Common myeloid progenitor, CD34-positive (primary cell): Measurements from ENCODE around the gene TMEM240.

Source experiments
- CTCF ChIA-PET: fragments of 350-600 bp; sonication (Branson Sonifier 250); formaldehyde crosslinking; loops from one replicate; lab custom pipeline; 2021; ENCODE audit warnings: antibody characterized with exemption; lab: Charles Lee
- POLR2A ChIA-PET: fragments of 350-600 bp; sonication (Branson Sonifier 250); formaldehyde crosslinking; loops from one replicate; lab custom pipeline; 2021; ENCODE audit warnings: antibody characterized with exemption; lab: Charles Lee
- DNase-seq, 3 donors: peaks; one replicate each; pipeline versions ENCODE4 v3.0.0 to v3.0.0-alpha.2; 2013
- H3K27ac ChIP-seq, 2 experiments: 1 replicate in 1 of 2; 2 replicates in 1 of 2; pipeline ENCODE4 v1.7.0; 2013; ENCODE audit warnings: inconsistent platforms in 2 of 2, low read length in 2 of 2, mild to moderate bottlenecking in 2 of 2, low read depth in 1 of 2, moderate library complexity in 1 of 2; ENCODE audit not compliant: severe bottlenecking in 2 of 2, insufficient read depth in 1 of 2, poor library complexity in 1 of 2
- H3K27me3 ChIP-seq, 5 experiments: replicated peaks in 2 of 5; 1 replicate in 3 of 5; 2 replicates in 2 of 5; pipeline versions ENCODE4 v1.6.1 to v1.7.0; 2013; ENCODE audit warnings: low read length in 4 of 5, mild to moderate bottlenecking in 2 of 5, moderate library complexity in 2 of 5, inconsistent platforms in 1 of 5; ENCODE audit not compliant: insufficient read depth in 5 of 5, control insufficient read depth in 4 of 5
- H3K36me3 ChIP-seq, 4 experiments: 1 replicate in 2 of 4; 2 replicates in 2 of 4; pipeline versions ENCODE4 v1.6.1 to v1.7.0; 2013; ENCODE audit warnings: low read length in 3 of 4, control low read depth in 1 of 4, mild to moderate bottlenecking in 1 of 4; ENCODE audit not compliant: control insufficient read depth in 4 of 4, insufficient read depth in 4 of 4
- H3K4me1 ChIP-seq, 4 experiments: 1 replicate in 3 of 4; 2 replicates in 1 of 4; pipeline versions ENCODE4 v1.6.1 to v1.7.1; 2013; ENCODE audit warnings: low read length in 3 of 4, mild to moderate bottlenecking in 3 of 4, control low read depth in 1 of 4, inconsistent platforms in 1 of 4, moderate library complexity in 1 of 4; ENCODE audit not compliant: control insufficient read depth in 4 of 4, insufficient read depth in 4 of 4; ENCODE audit errors: control extremely low read depth in 1 of 4
- H3K4me3 ChIP-seq, 7 experiments: 1 replicate in 4 of 7; 2 replicates in 3 of 7; pipeline versions ENCODE4 v1.5.1 to v1.7.0; 2013; ENCODE audit warnings: mild to moderate bottlenecking in 7 of 7, low read length in 6 of 7, moderate library complexity in 6 of 7, inconsistent platforms in 2 of 7, low read depth in 2 of 7, control low read depth in 1 of 7; ENCODE audit not compliant: insufficient read depth in 4 of 7, control insufficient read depth in 1 of 7; ENCODE audit errors: extremely low read depth in 1 of 7
- H3K9me3 ChIP-seq, 5 experiments: 1 replicate in 4 of 5; 2 replicates in 1 of 5; pipeline versions ENCODE4 v1.6.1 to v1.7.1; 2013; ENCODE audit warnings: low read length in 4 of 5, mild to moderate bottlenecking in 2 of 5, inconsistent platforms in 1 of 5, low read depth in 1 of 5, moderate library complexity in 1 of 5; ENCODE audit not compliant: control insufficient read depth in 4 of 5, insufficient read depth in 2 of 5; ENCODE audit errors: control extremely low read depth in 1 of 5
- WGBS: methylation state at CpG from one replicate; pipeline ENCODE4 v1.1.5; 2013; ENCODE audit not compliant: insufficient coverage; 5-methylcytosine and 5-hydroxymethylcytosine counted together

TMEM240 gene

DNA sequence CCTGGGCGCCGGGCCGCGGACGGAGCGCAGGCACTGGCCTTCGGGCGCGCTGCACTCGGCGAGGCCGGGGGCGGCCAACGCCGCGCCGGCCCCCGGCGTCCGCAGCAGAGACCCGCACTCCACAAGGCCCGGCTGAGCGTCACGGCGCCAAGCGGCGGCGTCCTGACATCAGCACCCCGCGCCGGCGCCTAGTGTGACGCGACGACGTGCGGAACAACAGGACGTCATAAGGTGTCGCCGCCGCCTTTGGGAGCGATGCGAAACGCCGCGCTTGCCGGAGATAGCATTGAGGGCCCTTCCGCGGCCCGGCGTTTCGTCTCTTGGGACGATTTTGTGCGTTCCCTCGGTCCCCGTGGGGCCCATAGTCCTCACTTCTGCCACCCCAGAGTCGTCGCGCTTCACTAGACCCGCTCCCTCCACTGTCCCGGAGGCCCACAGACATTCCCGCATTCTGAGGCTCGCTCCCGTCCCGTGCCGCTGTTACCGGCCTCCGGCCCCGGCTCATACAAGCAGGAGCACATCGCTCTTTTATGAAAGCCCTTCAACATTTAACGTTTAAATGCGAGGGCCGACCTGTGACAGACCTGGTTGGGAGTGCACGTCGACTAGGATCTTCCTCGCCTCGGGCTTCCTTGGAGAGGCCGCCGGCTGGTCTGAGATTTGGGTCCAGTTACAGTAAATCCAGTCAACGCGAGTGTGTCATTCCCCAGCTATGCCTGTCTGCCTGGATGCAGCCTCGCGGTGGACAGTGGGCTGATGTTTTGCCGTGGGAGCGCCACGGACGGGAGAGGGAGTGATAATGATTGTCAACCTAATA, 34.5 kb upstream of the TMEM240 start, which contains the start of gene SSU72:
Gene SSU72, minus strand, starts transcription at position 143 of the 817 bp plus-strand sequence. CDS start 306 bp downstream, outside the sequence.
- Histone ChIP-seq H3K9me3 (no peaks in the 10 kb centered on the region), H3K4me3 (peak within 1 kb of the TSS; percentile 90 to 98 (median 96)), H3K27ac (peak within 1 kb of the TSS; percentile 91 to 98), H3K4me1 (peaks cover 5 to 22% (median 17%) of the 10 kb centered on the region in 4 experiments), H3K36me3 (peaks cover 0 to 13% (median 1%) of the 10 kb centered on the region in 4 experiments), H3K27me3 (peaks cover 0 to 10% (median 4%) of the 10 kb centered on the region in 5 experiments)
- WGBS, result under 1% methylated on average over 82 of the region's 87 CpGs
- peak; percentile 93 to 97 (median 97) for DNase-seq
- ChIA-PET CTCF (interaction anchor here (1.1 kb wide), 1 partner anchor 39 kb away, joined by 4 read pairs; no protein-coding TSS in a partner anchor), POLR2A (no interaction called here)

DNA sequence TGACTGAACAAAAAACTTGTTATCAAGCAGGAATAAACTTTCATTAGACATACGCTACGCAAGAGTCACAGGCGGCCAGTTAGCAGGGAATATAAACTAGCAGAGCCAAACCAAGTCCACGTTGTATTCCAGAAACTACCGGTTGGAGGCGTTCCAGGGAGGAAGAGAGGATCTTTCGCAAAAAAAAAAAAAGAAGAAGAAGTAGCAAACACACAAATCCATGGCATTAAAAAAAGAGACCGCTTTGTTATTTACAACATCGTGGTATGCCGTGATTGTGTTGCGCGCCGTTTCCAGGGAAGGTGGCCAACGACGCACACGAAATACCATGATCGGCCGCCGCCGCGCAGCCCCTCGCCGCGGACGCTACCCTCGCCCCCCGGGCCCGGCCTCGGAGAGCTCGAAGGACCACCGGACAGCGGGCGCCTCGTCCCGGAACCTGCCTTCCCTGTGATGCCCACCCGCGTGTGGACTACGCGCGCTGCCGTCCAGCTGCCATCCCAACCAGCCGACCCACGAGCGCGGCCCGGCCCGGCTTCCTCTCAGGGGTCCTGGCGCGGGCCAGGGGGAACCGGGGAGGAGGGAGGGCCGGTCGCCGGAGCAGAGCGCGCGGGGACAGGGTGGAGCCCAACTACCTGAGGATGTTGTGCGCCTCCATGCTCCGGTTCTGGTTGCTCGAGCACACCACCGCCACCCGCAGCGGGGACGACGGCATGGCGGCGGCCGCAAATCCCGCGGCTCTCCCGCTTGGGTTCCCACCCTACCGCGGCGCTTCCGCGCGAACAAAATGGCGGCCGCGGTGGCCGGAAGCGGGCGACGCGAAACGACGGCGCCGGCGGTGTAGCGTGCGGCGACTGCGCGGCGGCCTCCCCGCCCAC, 33.7 kb upstream of the TMEM240 start:
- CTCF ChIA-PET, result interaction anchor here (1.1 kb wide), 1 partner anchor 40 kb away, joined by 4 read pairs; no protein-coding TSS in a partner anchor
- POLR2A ChIA-PET, result interaction anchor here (1.0 kb wide), 1 partner anchor 41 kb away, joined by 4 read pairs; the partner anchor contains the start of gene MIB2

DNA sequence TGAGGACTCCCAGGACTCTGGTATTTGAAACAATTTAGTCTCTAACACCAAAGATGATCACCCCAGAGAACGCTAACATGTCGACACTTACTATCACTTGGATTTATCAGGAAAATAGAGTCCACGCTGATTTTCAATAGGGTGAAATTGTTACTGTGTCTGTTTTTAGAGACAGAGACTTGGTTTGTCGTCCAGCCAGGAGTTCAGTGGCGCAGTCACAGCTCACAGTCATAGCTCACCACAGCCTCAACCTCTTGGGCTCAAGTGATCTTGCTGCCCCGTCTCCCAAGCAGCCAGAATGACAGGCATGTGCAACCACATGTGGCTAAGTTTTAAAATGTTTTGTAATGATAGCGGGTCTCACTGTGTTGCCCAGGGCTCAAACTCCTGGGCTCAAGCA, 28.9 kb upstream of the TMEM240 start:
- 100% methylated on average over 5 of the region's 7 CpGs for WGBS
- CTCF ChIA-PET, result interaction anchor here (0.9 kb wide), 1 partner anchor 35 kb away, joined by 3 read pairs; no protein-coding TSS in a partner anchor
- Histone ChIP-seq H3K9me3 (no peaks in the 10 kb centered on the region), H3K27me3 (no peaks in the 10 kb centered on the region), H3K4me1 (peaks cover 0 to 14% (median 11%) of the 10 kb centered on the region in 4 experiments), H3K4me3 (no peak overlapping the region), H3K27ac (no peak overlapping the region), H3K36me3 (peaks cover 4 to 50% (median 18%) of the 10 kb centered on the region in 4 experiments)
- POLR2A ChIA-PET, result no interaction called here
- no peak for DNase-seq

More for the DNA sequence above, 33.7 kb upstream of the TMEM240 start:
- peak; percentile 83 to 90 (median 85) for DNase-seq
- H3K27ac ChIP-seq, result peak overlapping the region; percentile 91 to 98
- H3K36me3 ChIP-seq, result peaks cover 0 to 21% (median 6%) of the 10 kb centered on the region in 4 experiments
- H3K4me1 ChIP-seq, result peaks cover 5 to 22% (median 17%) of the 10 kb centered on the region in 4 experiments
- WGBS, result 0% methylated on average over 90 of the region's 96 CpGs
- H3K9me3 ChIP-seq, result no peaks in the 10 kb centered on the region
- peak overlapping the region; percentile 90 to 98 (median 96) for H3K4me3 ChIP-seq
- peaks cover 0 to 10% (median 3%) of the 10 kb centered on the region in 5 experiments for H3K27me3 ChIP-seq

DNA sequence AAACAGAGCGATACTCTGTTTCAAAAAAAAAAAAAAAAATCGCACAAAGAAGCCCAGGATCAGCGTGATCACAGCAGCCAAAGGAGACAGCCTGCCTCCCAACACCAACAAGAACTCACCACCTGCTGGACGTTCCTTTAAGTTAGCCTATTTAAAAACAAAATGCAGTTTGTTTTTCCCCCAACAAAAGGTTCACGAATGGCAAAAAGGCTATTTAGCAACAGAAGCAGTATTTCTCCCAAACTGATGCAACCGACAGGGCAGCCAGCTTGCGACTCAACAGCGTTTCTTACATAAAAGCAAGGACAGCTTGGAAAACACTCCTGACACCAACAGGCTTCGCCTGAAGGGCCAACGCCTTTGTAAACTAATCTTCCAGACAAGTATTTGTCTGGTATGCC, 27.5 kb upstream of the TMEM240 start:
- CTCF ChIA-PET, result no interaction called here
- WGBS, result 98% methylated on average over 6 of the region's 10 CpGs
- peak overlapping the region in 1 of 2 experiments; percentile 25 for H3K27ac ChIP-seq

DNA sequence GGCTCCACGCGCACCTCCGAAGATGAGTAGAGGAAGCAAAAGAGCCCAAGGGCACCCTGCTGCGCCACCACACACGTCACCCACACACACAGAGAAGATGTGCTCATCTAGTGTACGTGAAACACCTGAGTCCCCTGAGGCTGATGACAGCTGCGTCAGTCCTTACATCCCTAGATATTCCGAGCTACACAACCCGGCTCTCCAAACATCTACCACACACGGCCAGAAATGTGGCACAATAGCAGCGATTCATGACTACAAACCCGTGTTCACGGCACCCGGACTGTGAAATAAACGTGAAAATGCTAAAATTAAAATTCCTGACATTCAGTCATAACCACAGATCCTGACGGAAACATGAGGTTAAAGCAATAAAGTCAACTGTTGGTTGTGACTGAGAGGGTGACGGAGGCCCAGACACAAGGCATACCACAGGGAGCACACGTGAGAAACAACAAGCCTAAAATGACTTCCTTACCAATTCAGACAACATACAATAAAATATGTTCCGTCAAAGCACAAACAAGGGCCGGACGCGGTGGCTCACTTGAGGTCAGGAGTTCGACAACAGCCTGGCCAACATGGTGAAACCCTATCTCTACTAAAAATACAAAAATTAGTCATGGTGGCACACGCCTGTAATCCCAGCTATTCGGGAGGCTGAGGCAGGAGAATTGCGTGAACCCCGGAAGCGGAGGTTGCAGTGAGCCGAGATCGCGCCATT, 26.9 kb upstream of the TMEM240 start:
- ChIA-PET POLR2A (no interaction called here), CTCF (interaction anchor here (2.4 kb wide), 1 partner anchor 12 kb away, joined by 7 read pairs; no protein-coding TSS in a partner anchor)
- 93% methylated on average over 20 of the region's 31 CpGs for WGBS
- peaks cover 7 to 69% (median 35%) of the 10 kb centered on the region in 4 experiments for H3K36me3 ChIP-seq
- H3K4me1 ChIP-seq, result peaks cover 0 to 2% (median 0%) of the 10 kb centered on the region in 4 experiments
- DNase-seq, result no peak
- peak overlapping the region in 1 of 2 experiments; percentile 25 for H3K27ac ChIP-seq
- H3K9me3 ChIP-seq, result no peaks in the 10 kb centered on the region
- H3K27me3 ChIP-seq, result no peaks in the 10 kb centered on the region
- no peak overlapping the region for H3K4me3 ChIP-seq

More for the DNA sequence above, 27.5 kb upstream of the TMEM240 start:
- no peaks in the 10 kb centered on the region for H3K27me3 ChIP-seq
- no peak for DNase-seq
- peaks cover 7 to 64% (median 29%) of the 10 kb centered on the region in 4 experiments for H3K36me3 ChIP-seq
- no peak overlapping the region for H3K4me3 ChIP-seq
- POLR2A ChIA-PET, result no interaction called here
- H3K4me1 ChIP-seq, result peaks cover 0 to 4% (median 2%) of the 10 kb centered on the region in 4 experiments
- no peaks in the 10 kb centered on the region for H3K9me3 ChIP-seq

DNA sequence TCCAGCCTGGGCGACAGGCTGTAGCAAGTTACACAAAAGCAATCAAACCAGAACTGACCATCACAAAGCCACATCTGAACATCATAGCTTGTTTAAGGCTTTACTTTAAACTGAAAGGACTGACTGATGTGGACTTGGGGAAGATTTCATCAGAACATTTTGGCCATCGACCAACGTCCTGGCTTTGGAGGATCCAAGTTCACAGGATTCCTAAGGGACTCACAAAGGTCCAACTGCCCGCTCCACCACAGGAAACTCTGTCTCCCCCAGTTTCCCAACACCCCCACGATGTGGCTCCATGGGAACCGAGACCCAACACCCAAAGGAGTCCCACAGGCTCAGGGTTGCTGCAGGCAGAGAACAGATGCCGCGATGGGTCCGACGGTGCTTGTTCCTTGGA, 24.9 kb upstream of the TMEM240 start:
- no peaks in the 10 kb centered on the region for H3K27me3 ChIP-seq
- H3K36me3 ChIP-seq, result peaks cover 7 to 78% (median 45%) of the 10 kb centered on the region in 4 experiments
- ChIA-PET POLR2A (no interaction called here), CTCF (interaction anchor here (0.8 to 2.4 kb wide), 3 partner anchors 8 to 24 kb away, joined by 3 to 7 read pairs (median 4); no protein-coding TSS in a partner anchor)
- no peak overlapping the region for H3K4me3 ChIP-seq
- 100% methylated on average over 4 of the region's 10 CpGs for WGBS
- H3K9me3 ChIP-seq, result no peaks in the 10 kb centered on the region
- no peak overlapping the region for H3K27ac ChIP-seq
- no peaks in the 10 kb centered on the region for H3K4me1 ChIP-seq
- no peak for DNase-seq
